T-helper 9 cell (primary cell): ENCODE data around the gene EHMT1.
"Not testable (repeated sequence)": the region's sequence is repeated elsewhere in the genome, so short reads cannot be mapped to it uniquely, and the experiment has no call there.

Experiments
- DNase-seq: peaks from one replicate; pipeline ENCODE4 v3.0.0-alpha.2; 2020

Gene EHMT1

GRCh38 chr9:137696136-137696925, 77.5 kb downstream of the EHMT1 start:
- DNase-seq, result no peak

DNA sequence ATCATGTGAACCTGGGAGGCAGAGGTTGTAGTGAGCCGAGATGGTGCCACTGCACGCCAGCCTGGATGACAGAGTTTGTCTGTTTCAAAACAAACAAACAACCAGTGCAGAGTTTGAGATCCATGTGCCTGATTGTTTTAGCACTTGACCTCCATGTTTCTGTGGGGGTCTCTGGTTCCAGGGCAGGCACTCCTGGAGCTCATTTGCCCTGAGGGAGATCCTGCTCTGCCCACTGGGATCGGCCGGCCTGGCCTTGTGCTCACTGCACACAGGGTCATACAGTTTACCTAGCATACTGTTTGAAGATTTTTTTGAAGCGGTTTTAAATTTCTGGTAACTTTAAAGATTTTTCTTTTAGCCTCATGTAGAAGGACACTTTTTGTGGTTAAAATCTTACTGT, 78.4 kb downstream of the EHMT1 start:
- DNase-seq, result no peak

DNA sequence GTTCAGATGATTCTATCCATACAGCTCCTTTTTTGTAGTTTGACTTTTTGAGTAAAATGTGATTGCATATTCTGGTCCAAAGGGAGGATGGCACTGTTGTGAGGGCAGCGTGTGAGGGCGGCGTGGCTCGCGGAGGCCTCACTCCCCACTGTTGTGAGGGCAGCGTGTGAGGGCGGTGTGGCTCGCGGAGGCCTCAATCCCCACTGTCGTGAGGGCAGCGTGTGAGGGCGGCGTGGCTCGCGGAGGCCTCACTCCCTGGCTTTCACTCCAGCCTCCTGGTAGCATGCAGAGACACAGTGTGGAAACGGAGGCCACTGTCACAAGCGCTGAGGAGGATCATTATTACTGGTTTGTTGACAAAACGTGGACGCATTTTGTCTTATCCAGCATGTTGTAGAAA, 79.0 kb downstream of the EHMT1 start:
- no peak for DNase-seq

DNA sequence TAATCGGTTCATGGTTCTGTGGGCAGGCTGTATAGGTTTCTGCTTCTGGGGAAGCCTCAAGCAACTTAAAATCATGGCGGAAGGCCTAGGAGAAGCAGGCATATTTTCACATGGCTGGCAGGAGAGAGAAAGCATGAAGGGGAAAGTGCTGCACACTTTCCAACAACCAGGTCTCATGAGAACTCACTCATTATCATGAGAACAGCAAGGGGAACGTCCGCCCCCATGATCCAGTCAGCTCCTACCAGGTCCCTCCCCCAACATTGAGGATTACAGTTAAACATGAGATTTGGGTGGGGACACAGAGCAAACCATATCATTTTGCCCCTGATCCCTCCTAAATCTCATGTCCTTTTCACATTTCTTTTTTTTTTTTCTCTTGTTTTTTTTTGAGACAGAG, 82.1 kb downstream of the EHMT1 start:
- no peak for DNase-seq

DNA sequence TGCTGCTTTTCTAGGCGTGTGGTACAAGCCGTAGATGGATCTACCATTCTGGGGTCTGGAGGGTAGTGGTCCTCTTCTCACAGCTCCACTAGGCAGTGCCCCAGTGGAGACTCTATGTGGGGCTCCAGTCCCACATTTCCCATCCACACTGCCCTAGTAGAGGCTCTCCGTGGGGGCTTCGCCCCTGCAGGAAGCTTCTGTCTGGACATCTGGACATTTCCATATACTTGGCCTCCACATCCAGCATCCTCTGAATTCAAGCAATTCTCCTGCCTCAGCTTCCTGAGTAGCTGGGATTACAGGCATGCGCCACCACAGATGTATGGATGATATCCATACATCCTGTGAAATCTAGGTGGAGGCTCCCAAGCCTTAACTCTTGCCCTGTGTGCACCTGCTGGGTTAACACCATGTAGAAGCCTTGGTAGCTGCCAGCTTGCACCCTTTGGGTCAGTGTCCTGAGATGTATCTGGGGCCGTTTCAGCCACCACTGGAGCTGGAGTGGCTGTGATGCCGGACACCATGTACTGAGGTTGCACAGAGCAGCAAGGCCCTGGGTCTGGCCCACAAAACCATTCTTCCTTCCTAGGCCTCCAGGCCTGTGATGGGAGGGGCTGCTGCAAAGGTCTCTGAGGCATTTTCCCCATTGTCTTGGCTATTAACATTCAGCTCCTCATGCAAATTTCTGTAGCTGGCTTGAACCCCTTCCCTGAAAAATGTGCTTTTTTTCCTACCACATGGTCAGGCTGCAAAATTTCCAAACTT, 84.0 kb downstream of the EHMT1 start:
- DNase-seq, result no peak

- no peak for DNase-seq
Measured at GRCh38 chr9:137703842-137704508, 85.2 kb downstream of the EHMT1 start.

- peak; percentile 8 for DNase-seq
Measured at GRCh38 chr9:137705443-137705863, 86.6 kb downstream of the EHMT1 start.

DNA sequence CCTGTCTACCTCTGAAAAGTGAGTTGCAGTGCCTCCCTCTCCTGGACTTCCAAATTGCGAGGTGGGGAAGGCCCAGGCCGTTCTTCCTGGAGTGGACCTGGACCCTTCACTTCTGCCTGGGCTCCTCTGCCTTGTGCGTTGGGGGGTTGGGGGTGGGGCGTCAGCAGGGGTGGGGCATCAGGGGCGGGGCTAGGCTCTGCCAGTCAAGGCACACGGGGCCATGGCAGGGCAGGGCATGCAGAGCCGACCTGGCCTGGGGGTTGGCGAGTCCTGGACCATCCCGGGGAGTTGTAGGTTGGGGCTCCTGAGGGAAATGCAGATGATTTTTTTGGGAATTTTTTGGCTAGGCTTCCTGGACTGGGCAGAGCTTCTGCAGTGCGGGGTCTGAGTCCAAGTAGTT, 87.1 kb downstream of the EHMT1 start:
- no peak for DNase-seq

GRCh38 chr9:137707361-137707760, 88.6 kb downstream of the EHMT1 start:
- no peak for DNase-seq

- DNase-seq, result no peak
Measured at GRCh38 chr9:137708590-137709284, 89.9 kb downstream of the EHMT1 start.

DNA sequence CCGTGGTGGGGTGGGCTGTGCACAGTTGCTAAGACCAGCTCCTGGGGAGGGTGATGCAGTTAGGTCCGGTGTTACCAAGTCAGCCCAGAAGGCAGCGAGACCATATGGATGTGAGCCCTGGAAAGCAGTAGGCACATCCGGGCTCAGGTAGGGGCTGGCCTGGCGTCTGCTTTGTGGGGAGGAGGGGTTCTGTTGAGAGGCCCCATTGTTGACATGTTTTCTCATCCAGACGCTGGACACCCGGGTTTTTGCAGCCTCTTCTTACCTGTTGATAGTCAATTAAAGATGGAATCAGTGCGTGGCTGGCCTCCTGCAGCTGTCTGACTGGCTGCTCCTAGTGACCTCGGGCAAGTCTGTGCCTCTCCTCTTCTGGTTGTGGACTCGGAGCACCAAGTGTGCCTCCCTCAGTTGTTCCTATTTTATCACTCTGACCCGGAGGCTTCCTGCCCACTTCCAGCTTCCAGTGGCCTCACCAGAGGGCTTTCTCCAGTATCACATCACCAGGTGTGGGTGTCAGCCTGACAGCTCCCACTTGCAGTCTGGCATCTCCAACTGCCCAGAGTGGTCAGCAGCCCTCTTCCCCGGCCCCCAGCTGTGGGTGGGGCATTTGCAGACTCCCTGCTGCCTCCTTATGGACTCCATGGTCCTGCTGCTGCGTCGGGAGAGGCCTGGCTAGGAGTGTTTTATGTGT, 90.8 kb downstream of the EHMT1 start:
- no peak for DNase-seq

- no peak for DNase-seq
Measured at GRCh38 chr9:137710704-137711103, 91.9 kb downstream of the EHMT1 start.

GRCh38 chr9:137711678-137712105, 92.9 kb downstream of the EHMT1 start:
- no peak for DNase-seq

DNA sequence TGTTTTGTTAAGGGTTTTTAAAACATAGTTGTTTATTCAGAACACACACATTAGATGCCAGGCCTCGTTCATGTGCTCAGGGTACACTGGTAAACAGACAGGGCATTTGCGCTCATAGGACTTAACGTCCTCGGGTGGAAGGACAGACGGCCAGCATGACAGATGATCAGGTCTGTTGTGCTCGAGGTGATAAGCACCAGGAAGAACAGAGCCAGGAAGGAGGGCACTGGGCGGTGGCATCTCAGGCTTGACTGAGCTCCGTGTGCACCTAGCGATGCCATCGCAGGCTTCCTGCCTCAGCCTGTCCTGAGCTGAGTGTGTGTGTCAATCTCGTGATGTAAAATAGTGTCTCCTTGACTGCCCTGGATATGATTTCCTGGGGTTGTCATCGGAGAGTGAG, 96.5 kb downstream of the EHMT1 start:
- DNase-seq, result no peak

DNA sequence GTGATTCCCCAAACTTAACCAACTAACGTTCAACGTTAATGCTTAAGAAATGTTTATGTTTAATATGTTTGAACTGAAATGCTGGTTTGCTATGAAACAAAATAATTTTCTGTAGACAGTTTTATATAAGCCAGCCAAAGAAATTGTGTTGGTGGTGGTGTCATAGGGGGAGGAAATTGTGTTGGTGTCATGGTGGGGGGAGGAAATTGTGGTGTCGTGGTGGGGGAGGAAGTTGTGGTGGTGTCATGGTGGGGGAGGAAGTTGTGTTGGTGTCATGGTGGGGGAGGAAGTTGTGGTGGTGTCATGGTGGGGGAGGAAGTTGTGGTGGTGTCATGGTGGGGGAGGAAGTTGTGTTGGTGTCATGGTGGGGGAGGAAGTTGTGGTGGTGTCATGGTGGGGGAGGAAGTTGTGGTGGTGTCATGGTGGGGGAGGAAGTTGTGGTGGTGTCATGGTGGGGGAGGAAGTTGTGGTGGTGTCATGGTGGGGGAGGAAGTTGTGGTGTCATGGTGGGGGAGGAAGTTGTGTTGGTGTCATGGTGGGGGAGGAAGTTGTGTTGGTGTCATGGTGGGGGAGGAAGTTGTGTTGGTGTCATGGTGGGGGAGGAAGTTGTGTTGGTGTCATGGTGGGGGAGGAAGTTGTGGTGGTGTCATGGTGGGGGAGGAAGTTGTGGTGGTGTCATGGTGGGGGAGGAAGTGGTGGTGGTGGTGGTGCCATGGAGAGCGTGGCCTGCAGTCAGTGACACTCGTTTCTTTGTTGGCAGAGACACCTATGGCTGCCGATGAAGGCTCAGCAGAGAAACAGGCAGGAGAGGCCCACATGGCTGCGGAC, 97.3 kb downstream of the EHMT1 start:
- DNase-seq, result not testable (repeated sequence)

DNA sequence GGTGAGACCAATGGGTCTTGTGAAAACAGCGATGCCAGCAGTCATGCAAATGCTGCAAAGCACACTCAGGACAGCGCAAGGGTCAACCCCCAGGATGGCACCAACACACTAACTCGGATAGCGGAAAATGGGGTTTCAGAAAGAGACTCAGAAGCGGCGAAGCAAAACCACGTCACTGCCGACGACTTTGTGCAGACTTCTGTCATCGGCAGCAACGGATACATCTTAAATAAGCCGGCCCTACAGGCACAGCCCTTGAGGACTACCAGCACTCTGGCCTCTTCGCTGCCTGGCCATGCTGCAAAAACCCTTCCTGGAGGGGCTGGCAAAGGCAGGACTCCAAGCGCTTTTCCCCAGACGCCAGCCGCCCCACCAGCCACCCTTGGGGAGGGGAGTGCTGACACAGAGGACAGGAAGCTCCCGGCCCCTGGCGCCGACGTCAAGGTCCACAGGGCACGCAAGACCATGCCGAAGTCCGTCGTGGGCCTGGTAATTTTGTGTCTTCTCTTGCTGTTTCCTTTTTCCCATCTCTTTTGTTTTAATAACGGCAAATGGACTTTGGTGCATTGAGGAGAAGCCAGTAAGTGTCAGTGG, 98.0 kb downstream of the EHMT1 start:
- DNase-seq, result no peak

DNA sequence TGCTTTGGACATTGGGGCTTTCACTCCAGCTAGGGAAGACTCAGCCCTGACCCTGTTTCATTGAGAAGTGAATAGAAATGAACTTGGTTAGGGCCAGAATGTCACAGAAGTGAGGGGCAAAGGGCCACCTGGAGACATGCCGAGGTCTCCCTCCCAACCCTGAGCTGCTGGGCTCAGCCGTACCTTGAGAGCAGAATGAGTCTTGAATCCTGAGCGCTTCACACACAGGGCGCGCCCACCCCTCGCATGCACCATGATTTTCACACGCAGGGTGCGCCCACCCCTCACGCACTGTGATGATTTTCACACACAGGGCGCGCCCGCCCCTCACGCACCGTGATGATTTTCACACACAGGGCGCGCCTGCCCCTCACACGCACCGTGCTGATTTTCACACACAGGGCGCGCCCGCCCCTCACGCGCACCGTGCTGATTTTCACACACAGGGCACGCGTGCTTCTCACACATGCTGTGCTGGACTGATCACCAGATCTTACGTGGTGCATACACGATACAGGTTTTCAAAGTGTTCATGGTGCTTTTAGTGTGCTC, 99.0 kb downstream of the EHMT1 start:
- DNase-seq, result no peak

GRCh38 chr9:137719194-137719593, 100.4 kb downstream of the EHMT1 start:
- no peak for DNase-seq

- no peak for DNase-seq
Measured at GRCh38 chr9:137720571-137721110, 101.8 kb downstream of the EHMT1 start.

DNA sequence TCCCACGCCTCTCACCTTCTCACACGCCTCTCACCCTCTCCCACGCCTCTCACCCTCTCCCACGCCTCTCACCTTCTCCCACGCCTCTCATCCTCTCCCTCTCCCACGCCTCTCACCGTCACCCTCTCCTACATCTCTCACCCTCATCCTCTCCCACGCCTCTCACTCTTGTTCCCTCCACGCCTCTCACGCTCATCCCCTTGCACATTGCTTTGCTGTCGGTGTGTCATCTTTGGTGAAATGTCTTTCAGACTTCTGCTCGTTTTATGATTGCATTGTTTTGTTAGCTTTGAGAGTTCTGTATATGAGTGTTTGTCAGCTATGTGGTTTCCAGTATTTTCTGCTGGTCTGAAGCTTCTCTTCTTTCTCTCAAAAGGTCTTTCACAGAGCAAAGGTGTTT, 102.7 kb downstream of the EHMT1 start:
- no peak for DNase-seq
